GM06990 (cell line): ENCODE measurements around the gene NEUROD2.
"Not testable (repeated sequence)": the region's sequence is repeated elsewhere in the genome, so short reads cannot be mapped to it uniquely, and the experiment has no call there.

Source experiments
- DNase-seq: peaks from one replicate; pipeline ENCODE4 v3.0.0-alpha.2; 2011; ENCODE audit not compliant: insufficient read length; ENCODE audit errors: extremely low read depth
- H3K27me3 ChIP-seq: replicated peaks from 2 replicates; pipeline ENCODE4 v1.6.0; 2011; ENCODE audit warnings: low read length; ENCODE audit not compliant: control insufficient read depth, insufficient read depth
- H3K36me3 ChIP-seq: 2 replicates; pipeline ENCODE4 v1.5.1; 2011; ENCODE audit warnings: low read length; ENCODE audit not compliant: control insufficient read depth, insufficient read depth
- H3K4me3 ChIP-seq: replicated peaks from 2 replicates; pipeline ENCODE4 v1.5.1; 2011; ENCODE audit warnings: low read depth, mild to moderate bottlenecking, control low read depth, low read length
- TF ChIP-seq, protein P1 (sequence below): IDR thresholded peaks from 2 replicates; pipeline ENCODE4 v1.5.1; 2011; ENCODE audit warnings: low read length, control low read depth, mild to moderate bottlenecking, inconsistent platforms; ENCODE audit not compliant: insufficient read depth, poor library complexity, severe bottlenecking

The NEUROD2 gene

DNA sequence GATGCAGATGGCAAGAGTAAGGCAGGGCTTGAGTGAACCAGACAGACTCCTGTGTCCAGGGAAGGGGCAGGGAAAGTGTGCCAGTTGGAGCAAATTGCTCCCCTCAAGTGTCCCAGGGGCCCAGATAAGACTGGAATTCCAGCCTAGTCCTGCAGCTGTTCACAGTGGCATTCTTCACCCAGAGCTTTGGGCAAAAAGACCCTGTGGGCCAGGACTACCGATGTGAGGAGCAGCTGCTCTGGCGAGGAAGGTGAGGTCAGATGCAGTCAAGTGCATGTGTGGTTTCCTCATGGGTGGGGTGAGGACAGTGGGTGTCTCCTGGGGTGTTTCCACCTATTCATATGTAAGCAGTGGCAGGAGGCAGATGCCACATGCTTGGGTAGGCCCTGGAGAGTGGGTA lies 14.3 kb downstream of the NEUROD2 start:
- TF ChIP-seq, protein P1, sequence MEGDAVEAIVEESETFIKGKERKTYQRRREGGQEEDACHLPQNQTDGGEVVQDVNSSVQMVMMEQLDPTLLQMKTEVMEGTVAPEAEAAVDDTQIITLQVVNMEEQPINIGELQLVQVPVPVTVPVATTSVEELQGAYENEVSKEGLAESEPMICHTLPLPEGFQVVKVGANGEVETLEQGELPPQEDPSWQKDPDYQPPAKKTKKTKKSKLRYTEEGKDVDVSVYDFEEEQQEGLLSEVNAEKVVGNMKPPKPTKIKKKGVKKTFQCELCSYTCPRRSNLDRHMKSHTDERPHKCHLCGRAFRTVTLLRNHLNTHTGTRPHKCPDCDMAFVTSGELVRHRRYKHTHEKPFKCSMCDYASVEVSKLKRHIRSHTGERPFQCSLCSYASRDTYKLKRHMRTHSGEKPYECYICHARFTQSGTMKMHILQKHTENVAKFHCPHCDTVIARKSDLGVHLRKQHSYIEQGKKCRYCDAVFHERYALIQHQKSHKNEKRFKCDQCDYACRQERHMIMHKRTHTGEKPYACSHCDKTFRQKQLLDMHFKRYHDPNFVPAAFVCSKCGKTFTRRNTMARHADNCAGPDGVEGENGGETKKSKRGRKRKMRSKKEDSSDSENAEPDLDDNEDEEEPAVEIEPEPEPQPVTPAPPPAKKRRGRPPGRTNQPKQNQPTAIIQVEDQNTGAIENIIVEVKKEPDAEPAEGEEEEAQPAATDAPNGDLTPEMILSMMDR = no peak
- Histone ChIP-seq H3K4me3 (no peak overlapping the region), H3K27me3 (peaks cover 3% of the 10 kb centered on the region), H3K36me3 (no peaks in the 10 kb centered on the region)
- DNase-seq = no peak

GRCh38 chr17:39591958-39592954 lies 15.5 kb downstream of the NEUROD2 start:
- H3K4me3 ChIP-seq = no peak overlapping the region
- no peak for DNase-seq
- H3K27me3 ChIP-seq = peaks cover 3% of the 10 kb centered on the region
- TF ChIP-seq, protein P1 = no peak
- H3K36me3 ChIP-seq = no peaks in the 10 kb centered on the region

DNA sequence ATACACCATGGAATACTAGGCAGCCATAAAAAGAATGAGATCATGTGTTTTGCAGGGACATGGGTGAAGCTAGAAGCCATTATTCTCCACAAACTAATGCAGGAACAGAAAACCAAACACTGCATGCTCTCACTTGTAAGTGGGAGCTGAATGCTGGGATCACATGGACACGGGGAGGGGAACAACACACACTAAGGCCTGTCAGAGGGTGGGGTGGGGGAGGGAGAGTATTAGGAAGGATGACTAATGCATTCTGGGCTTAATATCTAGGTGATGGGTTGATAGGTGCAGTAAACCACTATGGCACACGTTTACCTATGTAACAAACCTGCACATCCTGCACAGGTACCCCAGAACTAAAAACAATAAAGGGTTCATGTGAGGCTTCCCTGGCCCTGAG lies 17.5 kb downstream of the NEUROD2 start:
- not testable (repeated sequence) for DNase-seq, H3K27me3 ChIP-seq, H3K4me3 ChIP-seq

GRCh38 chr17:39582658-39583057 lies 25.1 kb downstream of the NEUROD2 start:
- Histone ChIP-seq H3K4me3 (no peak overlapping the region), H3K36me3 (no peaks in the 10 kb centered on the region), H3K27me3 (no peaks in the 10 kb centered on the region; the same call in 1 of the 2 replicates)
- no peak for DNase-seq
- TF ChIP-seq, protein P1 = no peak

More for the DNA sequence above, 17.5 kb downstream of the NEUROD2 start:
- H3K36me3 ChIP-seq = not testable (repeated sequence)

DNA sequence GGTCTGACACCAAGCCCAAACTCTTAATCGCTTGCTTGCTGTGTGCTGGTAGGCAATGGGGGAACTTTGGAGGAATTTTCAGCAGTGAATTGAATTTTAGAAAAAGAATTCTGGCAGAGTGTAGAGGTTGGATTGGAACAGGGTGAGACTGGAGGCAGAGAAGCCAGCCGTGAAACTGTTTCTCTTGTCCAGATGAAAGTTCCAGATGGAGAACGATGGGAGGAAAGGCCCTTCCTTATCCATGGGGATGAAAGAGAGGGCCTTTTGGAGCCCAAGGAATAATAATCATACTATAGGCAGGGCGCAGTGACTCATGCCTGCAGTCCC lies 26.0 kb downstream of the NEUROD2 start:
- no peak overlapping the region for H3K4me3 ChIP-seq
- no peak for DNase-seq
- TF ChIP-seq, protein P1 = no peak
- H3K36me3 ChIP-seq = no peaks in the 10 kb centered on the region
- no peaks in the 10 kb centered on the region; the same call in 1 of the 2 replicates for H3K27me3 ChIP-seq

DNA sequence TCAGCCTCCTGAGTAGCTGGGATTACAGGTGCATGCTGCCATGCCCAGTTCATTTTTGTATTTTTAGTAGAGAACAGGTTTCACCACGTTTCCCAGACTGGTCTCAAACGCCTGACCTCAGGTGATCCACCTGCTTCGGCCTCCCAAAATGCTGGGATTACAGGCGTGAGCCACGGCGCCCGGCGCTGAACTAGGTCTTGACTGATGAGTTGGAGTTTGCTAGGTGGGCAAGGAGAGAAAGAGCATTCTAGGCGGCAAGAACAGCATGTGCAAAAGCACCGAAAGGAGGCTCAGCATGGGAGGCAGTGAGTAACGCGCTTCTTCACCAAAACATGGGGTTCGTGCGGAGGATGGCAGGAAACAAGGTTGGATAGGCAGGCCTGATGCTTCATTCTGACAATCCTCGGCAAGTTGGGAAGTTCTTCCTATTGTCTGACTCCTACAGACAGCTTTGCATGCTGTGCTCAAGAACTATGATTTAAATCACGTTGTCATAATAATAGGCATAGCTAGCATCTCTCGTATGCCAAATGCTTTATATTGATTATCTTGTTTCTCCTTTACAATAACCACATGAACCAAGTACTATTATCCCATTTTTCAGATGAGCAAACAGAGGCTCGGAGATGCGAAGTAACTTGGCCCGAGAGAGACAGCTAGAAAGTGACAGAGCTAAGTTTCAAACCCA lies 26.5 kb downstream of the NEUROD2 start:
- no peak for DNase-seq
- no peaks in the 10 kb centered on the region; the same call in 1 of the 2 replicates for H3K27me3 ChIP-seq

More for the DNA sequence above, 26.5 kb downstream of the NEUROD2 start:
- Histone ChIP-seq H3K4me3 (no peak overlapping the region), H3K36me3 (no peaks in the 10 kb centered on the region)
- TF ChIP-seq, protein P1 = no peak
